ENCODE results near the gene ARSB.
A peak's percentile ranks its signal among the peaks of the same experiment; 100 is the strongest.

Gene ARSB

DNA sequence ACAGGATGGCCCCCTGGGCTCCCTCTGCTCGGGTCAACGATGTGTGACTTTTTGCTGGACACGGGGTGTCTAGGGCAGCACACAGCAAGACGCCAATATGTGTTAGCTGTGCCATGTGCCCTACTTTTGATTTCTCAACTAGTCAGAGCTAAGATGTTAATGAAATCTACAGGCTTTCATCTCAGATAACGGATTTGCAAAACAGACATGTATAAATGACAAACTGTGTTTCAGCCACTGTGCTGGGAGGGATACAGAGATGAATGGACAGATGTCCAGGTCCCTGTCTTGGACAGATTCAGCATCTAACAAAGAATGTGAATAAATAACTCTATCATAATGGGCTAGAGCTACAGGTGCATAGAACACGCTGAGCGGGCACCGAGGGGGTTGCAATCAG, 176.3 kb downstream of the ARSB start:
- peaks cover 18% of the 10 kb centered on the region for H3K4me1 ChIP-seq (ENCODE audit: insufficient read depth, low read length, severe bottlenecking)
- no peak overlapping the region for H3K27ac ChIP-seq (ENCODE audit: low read depth, low read length, poor library complexity, severe bottlenecking)
- peak overlapping the region; percentile 22; the same call in 1 of the 2 replicates for H3K9ac ChIP-seq (ENCODE audit: low read length)
- H3K36me3 ChIP-seq (ENCODE audit: insufficient read depth, low read length): no peaks in the 10 kb centered on the region
- no peaks in the 10 kb centered on the region for H3K27me3 ChIP-seq (ENCODE audit: insufficient read depth, low read length)
- TF ChIP-seq, protein P1, sequence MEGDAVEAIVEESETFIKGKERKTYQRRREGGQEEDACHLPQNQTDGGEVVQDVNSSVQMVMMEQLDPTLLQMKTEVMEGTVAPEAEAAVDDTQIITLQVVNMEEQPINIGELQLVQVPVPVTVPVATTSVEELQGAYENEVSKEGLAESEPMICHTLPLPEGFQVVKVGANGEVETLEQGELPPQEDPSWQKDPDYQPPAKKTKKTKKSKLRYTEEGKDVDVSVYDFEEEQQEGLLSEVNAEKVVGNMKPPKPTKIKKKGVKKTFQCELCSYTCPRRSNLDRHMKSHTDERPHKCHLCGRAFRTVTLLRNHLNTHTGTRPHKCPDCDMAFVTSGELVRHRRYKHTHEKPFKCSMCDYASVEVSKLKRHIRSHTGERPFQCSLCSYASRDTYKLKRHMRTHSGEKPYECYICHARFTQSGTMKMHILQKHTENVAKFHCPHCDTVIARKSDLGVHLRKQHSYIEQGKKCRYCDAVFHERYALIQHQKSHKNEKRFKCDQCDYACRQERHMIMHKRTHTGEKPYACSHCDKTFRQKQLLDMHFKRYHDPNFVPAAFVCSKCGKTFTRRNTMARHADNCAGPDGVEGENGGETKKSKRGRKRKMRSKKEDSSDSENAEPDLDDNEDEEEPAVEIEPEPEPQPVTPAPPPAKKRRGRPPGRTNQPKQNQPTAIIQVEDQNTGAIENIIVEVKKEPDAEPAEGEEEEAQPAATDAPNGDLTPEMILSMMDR (IDR thresholded peaks at IDR 0.05; ENCODE audit: low read length): no peak
- TF ChIP-seq EZH2 (IDR thresholded peaks at IDR 0.05; ENCODE audit: borderline replicate concordance, low read length): no peak
- no peak overlapping the region for H3K4me3 ChIP-seq (ENCODE audit: low read depth, low read length, poor library complexity, severe bottlenecking)
- no peak overlapping the region for H3K4me2 ChIP-seq (ENCODE audit: low read length)
- no peaks in the 10 kb centered on the region for H3F3A ChIP-seq (ENCODE audit: insufficient read depth, low read length)
- H3K9me3 ChIP-seq (ENCODE audit: low read length): no peaks in the 10 kb centered on the region
- no peaks in the 10 kb centered on the region for H3K79me2 ChIP-seq (ENCODE audit: insufficient read depth, low read length)
- no peaks in the 10 kb centered on the region for H4K20me1 ChIP-seq (ENCODE audit: insufficient read depth, low read length)
- no peak overlapping the region for H2AFZ ChIP-seq (ENCODE audit: low read length)
- H3K9me2 ChIP-seq (ENCODE audit: low read depth, low read length): no peaks in the 10 kb centered on the region

DNA sequence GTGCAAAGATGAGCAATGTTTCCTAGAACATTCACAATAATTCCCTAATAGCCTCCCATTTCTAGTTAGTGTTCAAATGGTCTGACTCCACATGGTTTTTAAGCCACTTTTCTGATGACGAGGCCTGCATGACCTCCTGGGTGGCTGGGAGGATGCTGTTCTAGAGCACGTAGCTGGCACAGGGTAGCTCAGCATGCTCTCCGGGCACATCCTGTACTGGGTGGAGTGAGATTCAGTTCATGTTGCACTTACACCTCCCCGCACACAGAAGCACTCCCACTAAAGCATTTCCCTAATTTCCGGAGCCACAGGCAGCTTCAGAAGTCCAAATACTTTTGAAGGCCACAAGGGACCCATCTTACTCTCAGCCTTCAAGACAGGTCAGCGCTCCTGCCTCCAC, 176.7 kb downstream of the ARSB start:
- H4K20me1 ChIP-seq (ENCODE audit: insufficient read depth, low read length): no peaks in the 10 kb centered on the region
- no peak overlapping the region for H3K4me3 ChIP-seq (ENCODE audit: low read depth, low read length, poor library complexity, severe bottlenecking)
- H3K9me3 ChIP-seq (ENCODE audit: low read length): no peaks in the 10 kb centered on the region
- H3F3A ChIP-seq (ENCODE audit: insufficient read depth, low read length): no peaks in the 10 kb centered on the region
- H3K27ac ChIP-seq (ENCODE audit: low read depth, low read length, poor library complexity, severe bottlenecking): no peak overlapping the region
- H3K9me2 ChIP-seq (ENCODE audit: low read depth, low read length): no peaks in the 10 kb centered on the region
- no peak overlapping the region for H2AFZ ChIP-seq (ENCODE audit: low read length)
- no peaks in the 10 kb centered on the region for H3K79me2 ChIP-seq (ENCODE audit: insufficient read depth, low read length)
- H3K4me1 ChIP-seq (ENCODE audit: insufficient read depth, low read length, severe bottlenecking): peaks cover 18% of the 10 kb centered on the region
- no peak overlapping the region for H3K9ac ChIP-seq (ENCODE audit: low read length)
- H3K4me2 ChIP-seq (ENCODE audit: low read length): no peak overlapping the region
- H3K27me3 ChIP-seq (ENCODE audit: insufficient read depth, low read length): no peaks in the 10 kb centered on the region
- no peaks in the 10 kb centered on the region for H3K36me3 ChIP-seq (ENCODE audit: insufficient read depth, low read length)
- TF ChIP-seq, protein P1 (IDR thresholded peaks at IDR 0.05; ENCODE audit: low read length): no peak
- no peak for TF ChIP-seq EZH2 (IDR thresholded peaks at IDR 0.05; ENCODE audit: borderline replicate concordance, low read length)

DNA sequence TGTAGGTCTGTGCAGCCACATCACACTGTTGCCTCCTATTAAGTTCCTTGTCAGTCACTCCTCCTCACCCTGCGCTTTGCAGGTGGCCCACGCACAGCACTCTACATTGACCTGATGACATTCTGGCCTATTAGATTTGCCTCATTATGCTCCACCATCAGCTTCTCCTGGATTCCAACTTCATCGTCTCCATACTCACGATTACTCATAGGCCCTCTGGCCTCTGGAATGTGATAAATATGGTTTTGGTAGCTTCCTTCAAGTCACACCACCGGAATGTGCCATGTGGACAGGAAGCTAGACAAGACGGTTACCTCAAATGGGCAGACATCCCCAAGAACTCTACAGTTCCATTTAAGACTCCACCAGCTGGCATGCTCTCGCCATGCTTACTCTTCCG, 178.6 kb downstream of the ARSB start:
- H3K9me2 ChIP-seq (ENCODE audit: low read depth, low read length): no peaks in the 10 kb centered on the region
- H3K9ac ChIP-seq (ENCODE audit: low read length): no peak overlapping the region
- no peaks in the 10 kb centered on the region for H3K9me3 ChIP-seq (ENCODE audit: low read length)
- no peak overlapping the region for H2AFZ ChIP-seq (ENCODE audit: low read length)
- no peaks in the 10 kb centered on the region for H3F3A ChIP-seq (ENCODE audit: insufficient read depth, low read length)
- peaks cover 20% of the 10 kb centered on the region for H3K4me1 ChIP-seq (ENCODE audit: insufficient read depth, low read length, severe bottlenecking)
- H3K36me3 ChIP-seq (ENCODE audit: insufficient read depth, low read length): no peaks in the 10 kb centered on the region
- no peaks in the 10 kb centered on the region for H4K20me1 ChIP-seq (ENCODE audit: insufficient read depth, low read length)
- TF ChIP-seq, protein P1 (IDR thresholded peaks at IDR 0.05; ENCODE audit: low read length): no peak
- no peak for TF ChIP-seq EZH2 (IDR thresholded peaks at IDR 0.05; ENCODE audit: borderline replicate concordance, low read length)
- no peak overlapping the region for H3K4me2 ChIP-seq (ENCODE audit: low read length)
- no peaks in the 10 kb centered on the region for H3K27me3 ChIP-seq (ENCODE audit: insufficient read depth, low read length)
- no peak overlapping the region for H3K27ac ChIP-seq (ENCODE audit: low read depth, low read length, poor library complexity, severe bottlenecking)
- H3K4me3 ChIP-seq (ENCODE audit: low read depth, low read length, poor library complexity, severe bottlenecking): no peak overlapping the region
- no peaks in the 10 kb centered on the region for H3K79me2 ChIP-seq (ENCODE audit: insufficient read depth, low read length)

Data from OCI-LY1 (cell line).